K562 (cell line): ENCODE measurements around the gene MICU1. TPM values are rescaled to one million over a fixed set of nuclear protein-coding genes. Genes with fewer than 3 reads are reported as not detected.

Experiments
- ARHGAP35 ChIP-seq: fragments of 450-650 bp; IDR thresholded peaks from 2 replicates; pipeline ENCODE4 v1.6.1; 2018; ENCODE audit not compliant: partially characterized antibody
- GABPA ChIP-seq: fragments of 200-800 bp; sonication (Bioruptor generic); conservative IDR thresholded peaks from 2 replicates; pipeline ENCODE4 v1.6.1; 2016; ENCODE audit warnings: low read depth, missing genetic modification characterization, missing compliant biosample characterization
- HMG20A ChIP-seq: fragments of 450-650 bp; formaldehyde crosslinking; conservative IDR thresholded peaks from 2 replicates; pipeline ENCODE4 v1.4.0; 2020; ENCODE audit warnings: mild to moderate bottlenecking, mixed read lengths
- ILK ChIP-seq: fragments of 450-650 bp; IDR thresholded peaks from 2 replicates; pipeline ENCODE4 v1.6.1; 2016; ENCODE audit warnings: missing genetic modification characterization, low read depth, mild to moderate bottlenecking, missing compliant biosample characterization, moderate library complexity, borderline replicate concordance
- JUN ChIP-seq, 2 experiments: sonication (generic) in 1 of 2; formaldehyde crosslinking in 1 of 2; IDR thresholded peaks; 2 replicates each; pipeline versions ENCODE4 v1.6.1 to v1.8.0; 2012 to 2022; ENCODE audit warnings: borderline replicate concordance in 2 of 2, mild to moderate bottlenecking in 2 of 2, improper control_type of control experiment in 1 of 2, low read depth in 1 of 2, low read length in 1 of 2, missing genetic modification reagents in 1 of 2
- MYBL2 ChIP-seq, 2 experiments: fragments of 450-650 bp in 1 of 2; sonication (generic) in 1 of 2; formaldehyde crosslinking in 1 of 2; IDR thresholded peaks; 2 replicates each; pipeline versions ENCODE4 v1.6.1 to v1.8.1; 2017 to 2022; ENCODE audit warnings: borderline replicate concordance in 1 of 2, inconsistent platforms in 1 of 2, low read depth in 1 of 2, mild to moderate bottlenecking in 1 of 2, missing genetic modification reagents in 1 of 2, moderate library complexity in 1 of 2
- NFE2L1 ChIP-seq: fragments of 450-650 bp; IDR thresholded peaks from 2 replicates; pipeline ENCODE4 v1.6.1; 2016; ENCODE audit warnings: missing genetic modification characterization, low read depth, mild to moderate bottlenecking, missing compliant biosample characterization, moderate library complexity, borderline replicate concordance
- NR2C1 ChIP-seq, 2 experiments: fragments of 450-650 bp; IDR thresholded peaks; 2 replicates each; pipeline ENCODE4 v1.6.1; 2017; ENCODE audit warnings: mild to moderate bottlenecking in 2 of 2, antibody characterized with exemption in 1 of 2, inconsistent platforms in 1 of 2, missing compliant biosample characterization in 1 of 2, missing genetic modification characterization in 1 of 2
- NR2C2 ChIP-seq, 2 experiments: fragments of 200-800 bp in 1 of 2; sonication (Bioruptor generic) in 1 of 2; sonication (generic) in 1 of 2; formaldehyde crosslinking in 1 of 2; IDR thresholded peaks; 2 replicates each; pipeline versions ENCODE4 v1.6.1 to v1.8.0; 2016 to 2022; ENCODE audit warnings: mild to moderate bottlenecking in 1 of 2, missing compliant biosample characterization in 1 of 2, missing genetic modification characterization in 1 of 2, missing genetic modification reagents in 1 of 2
- POLR2AphosphoS5 ChIP-seq: IDR thresholded peaks from 2 replicates; pipeline ENCODE4 v1.6.1; 2011; ENCODE audit warnings: mild to moderate bottlenecking, low read depth, low read length, moderate library complexity; ENCODE audit not compliant: control insufficient read depth, insufficient read depth
- RBFOX2 ChIP-seq: fragments of 200-400 bp; formaldehyde crosslinking; IDR thresholded peaks from 2 replicates; pipeline ENCODE4 v1.6.1; 2017; ENCODE audit warnings: low read depth, mild to moderate bottlenecking, low read length, moderate library complexity
- SMC3 ChIP-seq: conservative IDR thresholded peaks from 2 replicates; pipeline ENCODE4 v1.6.1; 2011; ENCODE audit warnings: low read depth, low read length, improper control_type of control experiment; ENCODE audit not compliant: insufficient read depth
- ZFP30 ChIP-seq: fragments of 250-450 bp; sonication (Bioruptor Pico); IDR thresholded peaks from 2 replicates; pipeline ENCODE4 v1.8.0; 2022; ENCODE audit warnings: moderate library complexity, mild to moderate bottlenecking, inconsistent platforms, borderline replicate concordance
- ZNF23 ChIP-seq: fragments of 250-450 bp; sonication (Bioruptor Pico); IDR thresholded peaks from 2 replicates; pipeline ENCODE4 v1.4.0; 2020; ENCODE audit warnings: mild to moderate bottlenecking
- ZNF589 ChIP-seq: fragments of 200-800 bp; sonication (Bioruptor generic); IDR thresholded peaks from 2 replicates; pipeline ENCODE4 v1.6.1; 2016; ENCODE audit warnings: low read depth, missing genetic modification characterization, missing compliant biosample characterization
- ZNF76 ChIP-seq: fragments of 250-450 bp; sonication (Bioruptor Pico); IDR thresholded peaks from 2 replicates; pipeline ENCODE4 v1.4.0; 2020; ENCODE audit warnings: mild to moderate bottlenecking, moderate library complexity, borderline replicate concordance
- polyA plus RNA-seq, 8 experiments: library from polyadenylated mRNA; depleted of rRNA in 4 of 8; stranded (reverse) in 5 of 8; unstranded in 3 of 8; fragments of >200 nt; fragmentation: Nextera tagmentation in 2 of 8; fragmentation: Illumina TruSeq in 1 of 8; extraction: Ambion mirVana in 2 of 8; extraction: Trizol in 1 of 8; gene quantifications; 2 replicates each; pipeline versions ENCODE4 v1.2.1 to v1.2.3, GENCODE V29; 2011 to 2014; ENCODE audit warnings: inconsistent platforms in 1 of 8, missing spikeins in 1 of 8
- total RNA-seq, 7 experiments: library from RNA; depleted of rRNA in 6 of 7; stranded (reverse); fragments of >200 nt in 6 of 7; fragmentation: Illumina TruSeq in 2 of 7; extraction: Trizol in 2 of 7; gene quantifications; 2 replicates each; pipeline versions ENCODE4 v1.2.1 to v1.2.3, GENCODE V29; 2011 to 2021; ENCODE audit warnings: low replicate concordance in 1 of 7
- TF ChIP-seq, protein P1 (sequence below): fragments of 150-350 bp; IDR thresholded peaks from 2 replicates; pipeline ENCODE4 v1.6.1; 2014; ENCODE audit warnings: low read depth, mild to moderate bottlenecking, low read length, borderline replicate concordance
- TF ChIP-seq, protein P2 (sequence below): fragments of 450-650 bp; IDR thresholded peaks from 2 replicates; pipeline ENCODE4 v1.6.1; 2016; ENCODE audit warnings: low read depth, mild to moderate bottlenecking, moderate library complexity
- TF ChIP-seq, protein P3 (sequence below): fragments of 450-650 bp; IDR thresholded peaks from 2 replicates; pipeline ENCODE4 v1.6.1; 2016; ENCODE audit warnings: missing biosample characterization, missing genetic modification characterization

Gene MICU1
- total and polyA plus RNA-seq, 9 of the 15 experiments (the other 6 are each of a cell fraction or from before 2014, with no cell fraction given): 29.3 to 76.8 (median 48.4) TPM

DNA sequence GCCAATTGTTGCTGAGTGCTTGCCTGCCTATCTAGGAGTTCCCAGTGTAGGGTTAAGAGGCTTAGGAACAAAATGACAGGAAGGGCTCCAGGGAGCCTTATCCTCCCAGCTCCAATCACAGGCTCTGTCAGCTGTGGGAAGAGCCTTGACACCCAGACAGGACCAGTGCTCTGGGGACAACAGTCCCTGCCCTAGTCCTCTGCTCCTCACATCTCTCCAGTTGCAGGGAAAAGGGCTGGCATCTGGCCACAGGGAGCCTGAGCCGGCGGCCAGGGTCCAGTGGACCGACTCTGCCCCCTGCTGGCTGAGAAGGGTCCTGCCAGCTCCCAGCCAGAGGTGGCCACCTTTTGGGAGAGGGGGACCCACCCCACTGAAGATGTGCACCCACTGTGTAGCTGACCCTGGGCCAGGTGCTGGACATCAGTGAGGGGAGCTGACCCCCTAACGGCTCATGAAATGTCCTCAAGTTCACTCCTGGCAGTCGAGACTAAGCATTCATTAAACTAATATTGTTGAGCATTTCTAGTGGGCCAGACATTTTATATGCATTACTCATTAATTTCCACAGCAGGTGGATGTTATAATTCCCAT, 288.7 kb downstream of the MICU1 start (continued):
- TF ChIP-seq GABPA: no peak
- TF ChIP-seq NR2C1 (IDR thresholded peaks at IDR 0.05): no peak
- no peak for TF ChIP-seq NR2C1 (tag; IDR thresholded peaks at IDR 0.05)
- TF ChIP-seq JUN (IDR thresholded peaks at IDR 0.05; ENCODE audit: borderline replicate concordance, low read depth, low read length): no peak
- TF ChIP-seq JUN (CRISPR knock-in tag; IDR thresholded peaks at IDR 0.05; ENCODE audit: borderline replicate concordance): 0 out of 2 replicates have a peak, but pooled peaks have one; percentile 39
- TF ChIP-seq, protein P1, sequence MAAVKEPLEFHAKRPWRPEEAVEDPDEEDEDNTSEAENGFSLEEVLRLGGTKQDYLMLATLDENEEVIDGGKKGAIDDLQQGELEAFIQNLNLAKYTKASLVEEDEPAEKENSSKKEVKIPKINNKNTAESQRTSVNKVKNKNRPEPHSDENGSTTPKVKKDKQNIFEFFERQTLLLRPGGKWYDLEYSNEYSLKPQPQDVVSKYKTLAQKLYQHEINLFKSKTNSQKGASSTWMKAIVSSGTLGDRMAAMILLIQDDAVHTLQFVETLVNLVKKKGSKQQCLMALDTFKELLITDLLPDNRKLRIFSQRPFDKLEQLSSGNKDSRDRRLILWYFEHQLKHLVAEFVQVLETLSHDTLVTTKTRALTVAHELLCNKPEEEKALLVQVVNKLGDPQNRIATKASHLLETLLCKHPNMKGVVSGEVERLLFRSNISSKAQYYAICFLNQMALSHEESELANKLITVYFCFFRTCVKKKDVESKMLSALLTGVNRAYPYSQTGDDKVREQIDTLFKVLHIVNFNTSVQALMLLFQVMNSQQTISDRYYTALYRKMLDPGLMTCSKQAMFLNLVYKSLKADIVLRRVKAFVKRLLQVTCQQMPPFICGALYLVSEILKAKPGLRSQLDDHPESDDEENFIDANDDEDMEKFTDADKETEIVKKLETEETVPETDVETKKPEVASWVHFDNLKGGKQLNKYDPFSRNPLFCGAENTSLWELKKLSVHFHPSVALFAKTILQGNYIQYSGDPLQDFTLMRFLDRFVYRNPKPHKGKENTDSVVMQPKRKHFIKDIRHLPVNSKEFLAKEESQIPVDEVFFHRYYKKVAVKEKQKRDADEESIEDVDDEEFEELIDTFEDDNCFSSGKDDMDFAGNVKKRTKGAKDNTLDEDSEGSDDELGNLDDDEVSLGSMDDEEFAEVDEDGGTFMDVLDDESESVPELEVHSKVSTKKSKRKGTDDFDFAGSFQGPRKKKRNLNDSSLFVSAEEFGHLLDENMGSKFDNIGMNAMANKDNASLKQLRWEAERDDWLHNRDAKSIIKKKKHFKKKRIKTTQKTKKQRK: no peak
- TF ChIP-seq, protein P2, sequence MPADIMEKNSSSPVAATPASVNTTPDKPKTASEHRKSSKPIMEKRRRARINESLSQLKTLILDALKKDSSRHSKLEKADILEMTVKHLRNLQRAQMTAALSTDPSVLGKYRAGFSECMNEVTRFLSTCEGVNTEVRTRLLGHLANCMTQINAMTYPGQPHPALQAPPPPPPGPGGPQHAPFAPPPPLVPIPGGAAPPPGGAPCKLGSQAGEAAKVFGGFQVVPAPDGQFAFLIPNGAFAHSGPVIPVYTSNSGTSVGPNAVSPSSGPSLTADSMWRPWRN: no peak
- TF ChIP-seq, protein P3, sequence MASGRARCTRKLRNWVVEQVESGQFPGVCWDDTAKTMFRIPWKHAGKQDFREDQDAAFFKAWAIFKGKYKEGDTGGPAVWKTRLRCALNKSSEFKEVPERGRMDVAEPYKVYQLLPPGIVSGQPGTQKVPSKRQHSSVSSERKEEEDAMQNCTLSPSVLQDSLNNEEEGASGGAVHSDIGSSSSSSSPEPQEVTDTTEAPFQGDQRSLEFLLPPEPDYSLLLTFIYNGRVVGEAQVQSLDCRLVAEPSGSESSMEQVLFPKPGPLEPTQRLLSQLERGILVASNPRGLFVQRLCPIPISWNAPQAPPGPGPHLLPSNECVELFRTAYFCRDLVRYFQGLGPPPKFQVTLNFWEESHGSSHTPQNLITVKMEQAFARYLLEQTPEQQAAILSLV: no peak
- no peak for TF ChIP-seq ZNF23 (CRISPR knock-in tag)
- TF ChIP-seq RBFOX2: no peak
- TF ChIP-seq POLR2AphosphoS5: 0 out of 2 replicates have a peak, but pooled peaks have one; percentile 31
- TF ChIP-seq ZFP30 (CRISPR knock-in tag): no peak
- TF ChIP-seq ILK (tag): no peak
- TF ChIP-seq ZNF76 (CRISPR knock-in tag): no peak
- TF ChIP-seq ZNF589 (CRISPR knock-in tag): no peak
- no peak for TF ChIP-seq HMG20A
- TF ChIP-seq NFE2L1 (tag): no peak
- TF ChIP-seq ARHGAP35: no peak
- no peak for TF ChIP-seq MYBL2 (IDR thresholded peaks at IDR 0.05; ENCODE audit: low read depth)
- TF ChIP-seq MYBL2 (CRISPR knock-in tag; IDR thresholded peaks at IDR 0.05; ENCODE audit: borderline replicate concordance): no peak
- TF ChIP-seq NR2C2 (CRISPR knock-in tag; IDR thresholded peaks at IDR 0.05): no peak
- TF ChIP-seq NR2C2 (tag; IDR thresholded peaks at IDR 0.05): no peak
- peak; percentile 94 for TF ChIP-seq SMC3
